Right atrium auricular region (tissue), 2 donors: ENCODE results near the gene DLX6. TPM values are rescaled to one million over a fixed set of nuclear protein-coding genes. Genes with fewer than 3 reads are reported as not detected.

ENCODE experiments used
- DNase-seq: peaks from one replicate; pipeline ENCODE4 v3.0.0-alpha.2; 2019; ENCODE audit warnings: low spot score
- H3K27ac ChIP-seq, 2 donors: fragments of 200-600 bp; sonication (generic); 1 replicate in 1 of 2; 2 replicates in 1 of 2; pipeline ENCODE4 v1.5.1; 2016 to 2019
- H3K27me3 ChIP-seq, 2 donors: fragments of 200-600 bp; sonication (generic); one replicate each; pipeline versions ENCODE4 v1.5.1 to v1.6.0; 2017 to 2019
- H3K36me3 ChIP-seq: fragments of 200-600 bp; sonication (generic); one replicate; pipeline ENCODE4 v1.5.1; 2016
- H3K4me1 ChIP-seq, 2 donors: fragments of 200-600 bp; sonication (generic); one replicate each; pipeline versions ENCODE4 v1.5.1 to v1.6.0; 2017 to 2019
- H3K4me3 ChIP-seq, 2 donors: fragments of 200-600 bp; sonication (generic); 1 replicate in 1 of 2; 2 replicates in 1 of 2; pipeline ENCODE4 v1.5.1; 2017 to 2019; ENCODE audit warnings: mild to moderate bottlenecking in 1 of 2, moderate library complexity in 1 of 2
- H3K9me3 ChIP-seq, 2 donors: fragments of 200-600 bp; sonication (generic); one replicate each; pipeline ENCODE4 v1.5.1; 2019
- total RNA-seq, 2 donors: library from RNA; depleted of rRNA; stranded (reverse); fragments of >200 nt; gene quantifications; one replicate each; pipeline ENCODE4 v1.1.0, GENCODE V29; 2016
- TF ChIP-seq, protein P1 (sequence below), 2 donors: fragments of 200-600 bp; sonication (generic); IDR thresholded peaks; one replicate each; pipeline ENCODE4 v1.5.1; 2019; ENCODE audit warnings: antibody characterized with exemption in 2 of 2

DLX6 gene
- total RNA-seq, 2 donors from 2014 or later: not detected

DNA sequence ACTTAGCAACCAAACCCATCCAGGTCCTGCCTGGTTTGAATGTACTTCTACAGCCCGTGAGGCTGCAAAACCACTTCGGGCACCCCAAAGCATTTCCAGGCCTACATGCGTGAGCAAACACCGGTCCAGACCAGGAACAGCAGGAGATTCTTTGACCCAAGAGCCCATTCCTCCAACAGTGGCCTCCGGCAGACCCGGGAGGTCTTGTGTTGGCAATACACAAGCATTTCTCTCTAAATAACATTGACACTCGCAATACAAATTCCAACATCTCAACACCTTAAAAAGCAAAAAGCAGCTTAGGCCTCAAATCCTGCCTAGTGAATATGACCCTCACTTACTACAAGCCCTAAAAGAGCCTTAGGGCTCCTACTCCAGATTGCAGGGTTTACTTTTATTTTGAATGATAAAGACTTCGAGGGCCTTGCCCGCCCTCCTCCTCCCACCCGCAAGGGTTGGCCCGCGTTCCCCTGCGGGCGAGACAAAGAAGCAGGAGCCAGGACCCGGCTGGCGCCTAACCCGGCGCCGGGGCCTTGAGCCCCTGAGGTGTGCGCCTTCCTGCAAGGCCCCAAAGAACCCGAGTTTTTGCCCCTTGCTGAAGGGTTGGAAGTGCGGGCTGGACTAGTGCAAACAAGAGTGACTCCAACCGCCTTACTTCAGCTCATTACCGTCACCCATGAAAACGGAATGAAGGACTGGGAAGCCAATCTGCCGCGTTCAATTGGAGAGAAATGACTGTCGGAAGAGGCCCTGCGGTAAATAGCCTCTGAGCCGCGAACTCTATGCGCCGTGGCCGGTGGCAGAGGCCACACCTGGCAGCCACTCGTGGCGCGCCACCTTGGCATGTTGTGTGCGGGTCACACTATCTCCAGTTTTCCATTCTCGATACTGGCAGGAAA lies 3.4 kb upstream of the DLX6 start:
- DNase-seq: no peak
- peaks cover 0 to 24% of the 10 kb centered on the region in 2 donors for H3K4me1 ChIP-seq

DNA sequence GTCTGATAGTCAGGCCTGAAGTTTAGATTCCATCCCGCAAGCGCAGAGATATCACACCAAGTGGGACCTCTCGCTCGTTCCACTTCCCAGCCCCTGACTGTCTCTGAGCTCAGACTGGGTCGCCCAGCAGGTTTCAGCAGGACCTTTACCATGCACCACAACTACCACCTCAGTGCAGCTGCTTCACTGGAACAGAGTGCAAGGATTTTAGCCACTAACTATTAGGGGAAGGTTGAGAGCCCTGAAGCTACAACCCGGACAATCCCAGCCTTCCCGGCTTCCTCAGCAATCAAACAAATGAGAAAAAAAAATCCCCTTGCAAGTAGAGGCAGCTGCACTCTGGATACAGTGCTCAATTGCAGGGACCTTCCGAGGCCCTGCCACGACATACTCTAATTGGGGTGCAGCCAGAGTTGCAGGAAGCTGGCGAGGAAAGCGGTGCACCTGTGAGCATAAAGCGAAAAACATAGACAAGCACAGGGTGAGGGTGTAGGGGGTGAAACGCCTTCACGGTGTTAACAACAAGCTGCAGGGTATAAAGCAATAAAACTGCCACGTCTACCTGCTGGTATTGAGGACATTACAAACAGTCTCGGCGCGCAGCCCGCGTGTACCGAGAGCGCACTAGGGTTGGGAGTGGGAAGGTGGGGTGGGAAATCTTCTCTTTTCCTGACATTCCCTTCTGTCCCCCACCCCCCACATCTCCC lies 2.6 kb upstream of the DLX6 start:
- DNase-seq: no peak
- Histone ChIP-seq H3K27ac (no peak overlapping the region), H3K9me3 (no peaks in the 10 kb centered on the region), H3K27me3 (peaks cover 54 to 81% of the 10 kb centered on the region in 2 donors), H3K36me3 (no peaks in the 10 kb centered on the region), H3K4me3 (no peak overlapping the region), H3K4me1 (peaks cover 0 to 28% of the 10 kb centered on the region in 2 donors)
- TF ChIP-seq, protein P1, sequence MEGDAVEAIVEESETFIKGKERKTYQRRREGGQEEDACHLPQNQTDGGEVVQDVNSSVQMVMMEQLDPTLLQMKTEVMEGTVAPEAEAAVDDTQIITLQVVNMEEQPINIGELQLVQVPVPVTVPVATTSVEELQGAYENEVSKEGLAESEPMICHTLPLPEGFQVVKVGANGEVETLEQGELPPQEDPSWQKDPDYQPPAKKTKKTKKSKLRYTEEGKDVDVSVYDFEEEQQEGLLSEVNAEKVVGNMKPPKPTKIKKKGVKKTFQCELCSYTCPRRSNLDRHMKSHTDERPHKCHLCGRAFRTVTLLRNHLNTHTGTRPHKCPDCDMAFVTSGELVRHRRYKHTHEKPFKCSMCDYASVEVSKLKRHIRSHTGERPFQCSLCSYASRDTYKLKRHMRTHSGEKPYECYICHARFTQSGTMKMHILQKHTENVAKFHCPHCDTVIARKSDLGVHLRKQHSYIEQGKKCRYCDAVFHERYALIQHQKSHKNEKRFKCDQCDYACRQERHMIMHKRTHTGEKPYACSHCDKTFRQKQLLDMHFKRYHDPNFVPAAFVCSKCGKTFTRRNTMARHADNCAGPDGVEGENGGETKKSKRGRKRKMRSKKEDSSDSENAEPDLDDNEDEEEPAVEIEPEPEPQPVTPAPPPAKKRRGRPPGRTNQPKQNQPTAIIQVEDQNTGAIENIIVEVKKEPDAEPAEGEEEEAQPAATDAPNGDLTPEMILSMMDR (IDR thresholded peaks at IDR 0.05): no peak

More for the DNA sequence above, 3.4 kb upstream of the DLX6 start:
- TF ChIP-seq, protein P1 (IDR thresholded peaks at IDR 0.05): no peak
- Histone ChIP-seq H3K27ac (no peak overlapping the region), H3K4me3 (no peak overlapping the region), H3K36me3 (no peaks in the 10 kb centered on the region), H3K27me3 (peaks cover 52 to 81% of the 10 kb centered on the region in 2 donors), H3K9me3 (no peaks in the 10 kb centered on the region)

DNA sequence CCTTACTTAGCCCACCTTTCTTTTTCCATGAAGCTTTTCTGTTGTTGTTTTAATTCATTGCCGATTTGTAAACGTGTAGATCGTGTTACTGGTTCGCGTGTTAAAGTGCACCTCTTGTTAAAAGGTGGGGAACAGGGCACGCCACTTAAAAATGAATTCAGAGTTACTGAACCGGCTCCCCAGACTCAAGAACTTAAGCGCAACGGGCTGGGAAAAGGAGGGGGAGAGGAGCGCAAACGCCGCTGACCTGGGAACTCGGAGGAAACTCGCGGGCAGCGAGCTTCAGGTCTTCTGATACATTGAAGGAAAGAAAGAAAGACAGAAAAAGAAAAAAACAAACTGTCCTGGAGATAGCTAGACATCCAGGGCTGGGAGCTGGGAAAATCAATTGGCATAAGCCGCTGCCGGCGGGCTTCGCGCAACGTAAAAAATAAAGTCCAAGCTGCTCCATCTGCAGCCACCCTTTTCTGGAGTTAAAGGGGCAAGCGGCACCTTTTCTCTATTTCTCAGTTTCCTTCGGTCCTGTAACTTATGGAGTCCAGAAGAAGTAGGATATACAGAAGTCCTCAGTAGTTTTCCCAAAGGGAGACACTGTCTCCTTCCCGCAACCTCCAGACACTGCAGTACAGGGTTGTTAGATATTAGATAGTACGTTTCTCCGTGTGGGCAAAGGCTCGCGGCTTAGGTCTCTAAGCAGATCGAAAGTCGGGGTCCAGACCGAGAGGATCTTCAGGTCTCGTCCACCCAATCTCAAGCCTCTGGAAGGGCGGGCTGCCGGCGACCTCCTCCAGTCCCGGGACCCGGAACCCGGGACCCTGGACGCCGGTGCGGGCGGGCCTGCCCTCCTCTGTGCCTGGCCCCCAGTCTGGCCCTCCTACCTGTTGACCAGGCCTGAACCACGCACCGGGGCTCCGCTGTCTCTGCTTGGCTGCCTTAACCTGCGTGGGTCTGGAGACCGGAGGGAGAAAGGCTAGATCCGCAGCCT lies 1.8 kb upstream of the DLX6 start:
- H3K27ac ChIP-seq: no peak overlapping the region
- H3K9me3 ChIP-seq: no peaks in the 10 kb centered on the region
- DNase-seq: no peak
- H3K4me1 ChIP-seq: peaks cover 0 to 22% of the 10 kb centered on the region in 2 donors
- no peaks in the 10 kb centered on the region for H3K36me3 ChIP-seq
- TF ChIP-seq, protein P1 (IDR thresholded peaks at IDR 0.05): no peak
- H3K4me3 ChIP-seq: no peak overlapping the region
- peaks cover 62 to 72% of the 10 kb centered on the region in 2 donors for H3K27me3 ChIP-seq

DNA sequence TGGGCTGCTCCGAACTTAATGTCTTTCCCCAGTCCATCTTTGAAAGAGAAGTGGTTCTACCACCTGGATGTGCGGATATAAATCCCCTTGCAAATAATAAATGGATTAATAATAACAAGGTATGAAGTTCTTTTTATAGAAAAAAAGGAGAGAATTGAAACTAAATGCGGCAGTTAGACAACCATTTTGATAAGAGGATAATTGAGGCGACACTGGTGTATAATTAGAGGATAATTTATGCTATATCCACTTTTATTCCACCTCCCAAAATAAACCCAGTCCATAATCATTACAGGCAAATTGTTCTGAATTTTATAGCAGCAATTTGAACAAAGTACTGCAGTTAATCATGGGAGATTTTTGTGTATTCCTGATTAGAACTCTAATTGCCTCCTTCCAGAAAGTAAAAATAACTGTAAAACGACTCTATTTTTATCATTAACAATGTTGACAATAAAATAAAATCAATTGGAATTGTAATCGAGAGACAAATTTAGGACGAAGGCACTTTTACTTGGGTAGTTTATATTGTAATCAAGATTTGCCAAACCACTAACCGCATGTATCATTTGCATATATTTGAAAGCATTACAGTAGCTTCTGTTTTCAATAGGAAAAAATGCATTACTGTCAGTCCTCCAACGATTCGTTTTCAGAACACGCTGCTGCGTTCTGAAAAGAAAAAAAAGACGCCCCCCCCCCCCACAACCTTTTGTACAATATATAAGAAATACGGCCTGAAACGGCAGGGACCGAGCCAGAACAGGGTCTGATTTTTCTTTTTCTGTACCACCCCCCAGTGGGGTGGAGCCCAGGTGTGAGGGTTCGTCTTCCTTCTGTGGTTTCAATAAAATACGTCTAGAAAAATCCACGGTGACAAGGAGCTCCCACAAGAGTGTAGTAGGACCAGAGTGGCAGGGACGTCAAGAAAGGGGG lies 838 bp upstream of the DLX6 start:
- Histone ChIP-seq H3K27ac (no peak overlapping the region), H3K4me3 (peak overlapping the region in 1 of 2 donors; percentile 43), H3K9me3 (no peaks in the 10 kb centered on the region), H3K36me3 (no peaks in the 10 kb centered on the region), H3K4me1 (peaks cover 0 to 22% of the 10 kb centered on the region in 2 donors), H3K27me3 (peaks cover 65 to 71% of the 10 kb centered on the region in 2 donors)
- no peak for DNase-seq
- TF ChIP-seq, protein P1 (IDR thresholded peaks at IDR 0.05): no peak
